GM23248 (cell line): ENCODE measurements around the gene TEAD2. TPM values are rescaled to one million over a fixed set of nuclear protein-coding genes. Genes with fewer than 3 reads are reported as not detected.
A peak's percentile ranks its signal among the peaks of the same experiment; 100 is the strongest.

Source experiments
- DNase-seq: peaks from one replicate; pipeline ENCODE4 v3.0.0-alpha.2; 2015
- H2AFZ ChIP-seq: fragments of 200-600 bp; sonication (generic); 2 replicates; pipeline ENCODE4 v1.6.1; 2016; ENCODE audit warnings: antibody characterized with exemption
- H3F3A ChIP-seq: fragments of 200-600 bp; sonication (generic); 2 replicates; pipeline ENCODE4 v1.6.1; 2016; ENCODE audit warnings: mild to moderate bottlenecking, antibody characterized with exemption, mixed run types; ENCODE audit not compliant: insufficient read depth
- H3K27ac ChIP-seq: fragments of 200-600 bp; sonication (generic); 2 replicates; pipeline ENCODE4 v1.5.1; 2016; ENCODE audit warnings: mild to moderate bottlenecking
- H3K27me3 ChIP-seq: fragments of 200-600 bp; sonication (generic); replicated peaks from 2 replicates; pipeline ENCODE4 v1.6.1; 2016; ENCODE audit warnings: mild to moderate bottlenecking; ENCODE audit not compliant: insufficient read depth
- H3K36me3 ChIP-seq: fragments of 200-600 bp; sonication (generic); 2 replicates; pipeline ENCODE4 v1.6.1; 2016; ENCODE audit warnings: low read depth, mild to moderate bottlenecking
- H3K4me1 ChIP-seq: fragments of 200-600 bp; sonication (generic); 2 replicates; pipeline ENCODE4 v1.6.1; 2016; ENCODE audit warnings: mild to moderate bottlenecking; ENCODE audit not compliant: insufficient read depth
- H3K4me2 ChIP-seq: fragments of 200-600 bp; sonication (generic); one replicate; pipeline ENCODE4 v1.6.1; 2016; ENCODE audit warnings: mild to moderate bottlenecking; ENCODE audit not compliant: unreplicated experiment
- H3K4me3 ChIP-seq: fragments of 200-600 bp; sonication (generic); 2 replicates; pipeline ENCODE4 v1.5.1; 2016; ENCODE audit warnings: mild to moderate bottlenecking
- H3K79me2 ChIP-seq: fragments of 200-600 bp; sonication (generic); 2 replicates; pipeline ENCODE4 v1.6.1; 2016; ENCODE audit warnings: mild to moderate bottlenecking; ENCODE audit not compliant: insufficient read depth
- H3K9ac ChIP-seq: fragments of 200-600 bp; sonication (generic); 2 replicates; pipeline ENCODE4 v1.6.1; 2016; ENCODE audit warnings: mild to moderate bottlenecking
- H3K9me2 ChIP-seq: fragments of 200-600 bp; sonication (generic); 2 replicates; pipeline ENCODE4 v1.6.1; 2016; ENCODE audit warnings: mixed run types, mild to moderate bottlenecking, moderate library complexity; ENCODE audit not compliant: insufficient read depth
- H3K9me3 ChIP-seq: fragments of 200-600 bp; sonication (generic); one replicate; pipeline ENCODE4 v1.6.1; 2017; ENCODE audit warnings: low read depth
- H4K20me1 ChIP-seq: fragments of 200-600 bp; sonication (generic); 2 replicates; pipeline ENCODE4 v1.6.0; 2016; ENCODE audit not compliant: insufficient read depth
- EZH2 ChIP-seq: fragments of 200-600 bp; sonication (generic); IDR thresholded peaks from 2 replicates; pipeline ENCODE4 v1.6.1; 2018; ENCODE audit warnings: antibody characterized with exemption, mild to moderate bottlenecking; ENCODE audit not compliant: insufficient read depth, poor library complexity, severe bottlenecking
- EZH2phosphoT487 ChIP-seq: fragments of 200-600 bp; sonication (generic); IDR thresholded peaks from 2 replicates; pipeline ENCODE4 v1.6.1; 2018; ENCODE audit warnings: antibody characterized with exemption, moderate library complexity, mild to moderate bottlenecking, low read depth; ENCODE audit not compliant: insufficient read depth
- WGBS, 2 experiments: methylation state at CpG; one replicate each; pipeline ENCODE4 v1.1.6; 2015 to 2017; ENCODE audit warnings: low lambda C conversion rate in 2 of 2, low coverage in 1 of 2; ENCODE audit errors: missing lambda C conversion rate in 2 of 2; 5-methylcytosine and 5-hydroxymethylcytosine counted together
- in situ Hi-C: fragments of 300-500 bp; cut with MboI; formaldehyde crosslinking; loops from 2 replicates; pipeline ENCODE4 v1.15.0; 2020
- polyA plus RNA-seq: library from polyadenylated mRNA; unstranded; fragments of >200 nt; fragmentation: Nextera tagmentation; extraction: Ambion mirVana; gene quantifications from 2 replicates; pipeline ENCODE4 v1.2.1, GENCODE V29; 2016
- total RNA-seq: library from RNA; depleted of rRNA; stranded (reverse); fragments of >200 nt; shearing (Covaris generic); gene quantifications from 2 replicates; pipeline ENCODE4 v1.2.3, GENCODE V29; 2014

Gene TEAD2
- total and polyA plus RNA-seq, 2 experiments from 2014 or later: 7.8 to 18.7 TPM

DNA sequence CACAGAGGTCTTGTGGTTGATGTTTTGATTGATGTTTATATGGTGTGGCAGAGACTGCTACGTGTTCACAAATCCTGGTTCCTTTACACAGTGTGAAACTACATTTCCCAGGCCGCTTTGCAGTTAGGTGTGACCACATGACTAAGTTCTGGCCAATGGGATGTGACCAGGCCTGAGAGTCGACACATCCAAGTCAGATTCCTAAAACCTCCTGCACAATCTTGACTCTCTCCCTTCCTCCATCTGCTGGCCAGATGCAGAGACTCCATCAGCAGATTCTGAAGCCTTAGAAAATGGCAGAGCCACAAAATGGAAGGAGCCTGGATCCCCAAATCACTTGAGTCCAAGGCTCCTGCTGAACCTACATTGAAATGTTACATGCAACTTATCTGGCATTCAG lies 14.4 kb downstream of the TEAD2 start:
- Histone ChIP-seq H3K36me3 (no peaks in the 10 kb centered on the region; the same call in 1 of the 2 replicates), H3K9me3 (no peaks in the 10 kb centered on the region), H4K20me1 (no peaks in the 10 kb centered on the region), H3K4me1 (no peaks in the 10 kb centered on the region), H3K9me2 (no peaks in the 10 kb centered on the region), H3K4me2 (no peak overlapping the region), H2AFZ (peak overlapping the region; percentile 79), H3K27ac (no peak overlapping the region), H3K9ac (no peak overlapping the region), H3K4me3 (no peak overlapping the region), H3K79me2 (no peaks in the 10 kb centered on the region), H3K27me3 (no peaks in the 10 kb centered on the region), H3F3A (no peaks in the 10 kb centered on the region)
- WGBS, 2 experiments: 53 to 58% methylated on average over 3 of the region's 3 CpGs
- peak; percentile 84 for DNase-seq
- TF ChIP-seq EZH2: no peak
- no peak for TF ChIP-seq EZH2phosphoT487
- in situ Hi-C loops: no loop called here

DNA sequence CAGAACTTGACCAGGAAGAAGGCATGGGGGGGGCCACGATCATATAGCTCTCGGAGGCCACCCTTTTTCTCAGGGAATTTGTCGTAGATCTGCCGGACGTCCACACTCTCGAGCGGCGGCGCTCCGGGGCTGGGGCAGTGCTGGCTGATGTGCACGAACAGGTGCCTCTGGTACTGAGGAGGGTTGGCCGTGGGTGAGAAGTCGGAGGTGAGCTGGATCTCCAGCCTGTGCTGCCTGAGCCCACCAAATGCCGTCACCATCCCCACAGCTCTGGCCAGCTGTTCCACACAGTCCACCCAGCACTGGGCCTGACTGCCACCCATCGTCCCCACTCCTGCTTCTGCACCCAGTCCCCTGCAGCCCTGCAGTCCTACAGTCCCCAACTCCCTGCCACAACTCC lies 15.0 kb downstream of the TEAD2 start:
- 96% methylated on average over 11 to 15 of the region's 15 CpGs for WGBS, 2 experiments

DNA sequence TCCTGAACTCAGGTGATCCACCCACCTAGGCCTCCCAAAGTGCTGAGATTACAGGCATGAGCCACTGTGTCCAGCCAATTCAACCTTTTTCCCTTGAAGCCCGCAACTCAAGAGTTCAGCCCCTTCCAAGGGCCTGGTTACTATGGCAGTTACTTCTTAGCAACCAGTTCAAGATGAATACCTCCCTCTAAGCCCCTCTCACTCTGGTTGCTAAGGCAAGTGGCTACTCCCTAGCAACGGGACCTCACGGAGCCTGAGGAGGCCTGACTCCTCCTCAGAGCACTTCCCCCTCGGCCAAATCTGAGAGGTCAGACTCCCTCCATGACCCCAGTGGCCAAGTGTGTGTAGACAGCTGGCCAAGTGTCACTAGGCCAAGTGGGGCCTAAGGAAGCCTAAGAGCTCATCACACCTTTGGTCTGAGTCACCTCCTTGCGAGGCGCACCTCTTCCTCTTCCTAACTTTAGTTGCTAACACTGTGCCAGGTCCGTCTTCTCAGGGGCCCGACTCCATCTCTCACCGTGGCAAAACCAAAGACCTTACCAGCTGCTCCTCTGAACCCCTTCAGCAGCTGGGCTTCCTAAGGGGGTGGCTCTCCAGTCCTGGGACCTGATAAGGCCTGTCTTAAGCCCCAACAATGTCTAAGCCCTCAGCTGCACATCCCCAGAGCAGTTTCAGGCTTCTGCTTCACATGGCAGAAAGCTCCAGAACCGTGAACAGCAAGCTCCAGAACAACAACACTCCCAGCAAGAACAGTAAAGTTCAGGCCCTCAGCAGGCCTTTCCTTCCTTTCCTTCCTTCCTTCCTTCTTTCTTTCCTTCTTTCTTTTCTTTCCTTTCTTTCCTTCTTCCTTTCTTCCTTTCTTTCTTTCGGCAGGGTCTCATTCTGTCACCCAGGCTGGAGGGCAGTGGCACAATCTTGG lies 17.5 kb downstream of the TEAD2 start:
- Histone ChIP-seq H2AFZ (no peak overlapping the region), H3F3A (no peaks in the 10 kb centered on the region), H3K27ac (no peak overlapping the region), H3K9ac (no peak overlapping the region), H3K27me3 (no peaks in the 10 kb centered on the region), H3K9me3 (no peaks in the 10 kb centered on the region), H3K9me2 (no peaks in the 10 kb centered on the region), H3K36me3 (no peaks in the 10 kb centered on the region; the same call in 1 of the 2 replicates), H3K4me1 (no peaks in the 10 kb centered on the region), H3K4me3 (no peak overlapping the region), H3K79me2 (no peaks in the 10 kb centered on the region), H3K4me2 (no peak overlapping the region), H4K20me1 (no peaks in the 10 kb centered on the region)
- in situ Hi-C loops: no loop called here
- 82 to 84% methylated on average over 11 of the region's 11 CpGs for WGBS, 2 experiments
- TF ChIP-seq EZH2 (no peak), EZH2phosphoT487 (no peak)
- DNase-seq: no peak

More for the DNA sequence above, 15.0 kb downstream of the TEAD2 start:
- in situ Hi-C loops: no loop called here
- H4K20me1 ChIP-seq: no peaks in the 10 kb centered on the region
- H3K9ac ChIP-seq: no peak overlapping the region
- H3F3A ChIP-seq: no peaks in the 10 kb centered on the region
- H3K4me3 ChIP-seq: no peak overlapping the region
- DNase-seq: no peak
- H3K27me3 ChIP-seq: no peaks in the 10 kb centered on the region
- no peaks in the 10 kb centered on the region for H3K79me2 ChIP-seq
- no peaks in the 10 kb centered on the region for H3K9me2 ChIP-seq
- no peaks in the 10 kb centered on the region for H3K9me3 ChIP-seq
- H2AFZ ChIP-seq: no peak overlapping the region
- H3K36me3 ChIP-seq: no peaks in the 10 kb centered on the region; the same call in 1 of the 2 replicates
- H3K4me1 ChIP-seq: no peaks in the 10 kb centered on the region
- H3K27ac ChIP-seq: no peak overlapping the region
- no peak overlapping the region for H3K4me2 ChIP-seq
- TF ChIP-seq EZH2phosphoT487 (no peak), EZH2 (no peak)

DNA sequence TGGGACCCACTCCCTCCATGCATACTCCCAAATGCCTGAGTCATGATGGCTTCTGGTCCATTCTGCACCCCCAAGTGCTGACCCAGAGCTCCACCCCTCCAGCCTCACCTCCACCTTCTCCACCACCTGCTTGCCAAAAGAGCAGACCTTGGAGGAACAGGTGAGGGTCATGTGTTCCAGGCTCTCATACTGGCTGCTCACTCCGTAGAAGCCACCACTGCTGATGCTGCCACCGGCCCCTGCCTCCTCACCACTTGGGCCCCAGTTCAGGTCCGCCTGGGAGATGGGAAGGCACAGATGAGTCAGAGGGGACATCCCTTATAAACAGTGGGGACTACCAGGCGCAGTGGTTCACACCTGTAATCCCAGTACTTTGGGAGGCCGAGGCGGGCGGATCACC lies 19.1 kb downstream of the TEAD2 start:
- H3K27ac ChIP-seq: no peak overlapping the region
- no peak overlapping the region for H3K9ac ChIP-seq
- no peak overlapping the region for H3K4me3 ChIP-seq
- H3K36me3 ChIP-seq: no peaks in the 10 kb centered on the region; the same call in 1 of the 2 replicates
- H2AFZ ChIP-seq: no peak overlapping the region
- H3K27me3 ChIP-seq: no peaks in the 10 kb centered on the region
- WGBS, 2 experiments: 97 to 98% methylated on average over 7 of the region's 7 CpGs
- no peaks in the 10 kb centered on the region for H3K79me2 ChIP-seq
- no peak for TF ChIP-seq EZH2
- TF ChIP-seq EZH2phosphoT487: no peak
- H3K9me2 ChIP-seq: no peaks in the 10 kb centered on the region
- H3K4me2 ChIP-seq: no peak overlapping the region
- H3K4me1 ChIP-seq: no peaks in the 10 kb centered on the region
- H3F3A ChIP-seq: no peaks in the 10 kb centered on the region
- H4K20me1 ChIP-seq: no peaks in the 10 kb centered on the region
- DNase-seq: no peak
- in situ Hi-C loops: no loop called here
- no peaks in the 10 kb centered on the region for H3K9me3 ChIP-seq
